ENCODE data around the gene PYGM. TPM values are rescaled to one million over a fixed set of nuclear protein-coding genes. Genes with fewer than 3 reads are reported as not detected.
"Not testable (repeated sequence)": the region's sequence is repeated elsewhere in the genome, so short reads cannot be mapped to it uniquely, and the experiment has no call there.

The PYGM gene
- total RNA-seq, 1 experiment from 2014 or later: 8.0 TPM

- H3K4me3 ChIP-seq: no peak overlapping the region
- no peak for DNase-seq
- H3K27me3 ChIP-seq: peaks cover 2% of the 10 kb centered on the region; the same call in 1 of the 2 replicates
- no peaks in the 10 kb centered on the region for H3K4me1 ChIP-seq
- H3K27ac ChIP-seq: no peak overlapping the region
- no peaks in the 10 kb centered on the region for H3K9me3 ChIP-seq (replicated peaks)
- H3K36me3 ChIP-seq: no peaks in the 10 kb centered on the region
These were observed 56.7 kb downstream of the PYGM start for GRCh38 chr11:64703048-64703447.

- H3K27ac ChIP-seq; H3K9me3 ChIP-seq (replicated peaks); H3K27me3 ChIP-seq; DNase-seq; H3K4me1 ChIP-seq; H3K36me3 ChIP-seq; H3K4me3 ChIP-seq: not testable (repeated sequence)
These were observed 57.8 kb downstream of the PYGM start for GRCh38 chr11:64701956-64702355.

GRCh38 chr11:64698427-64698826, 61.3 kb downstream of the PYGM start:
- Histone ChIP-seq H3K27me3 (peaks cover 3% of the 10 kb centered on the region; the same call in 1 of the 2 replicates), H3K4me1 (peaks cover 10% of the 10 kb centered on the region), H3K4me3 (no peak overlapping the region), H3K36me3 (no peaks in the 10 kb centered on the region), H3K9me3 (replicated peaks) (no peaks in the 10 kb centered on the region), H3K27ac (no peak overlapping the region)
- no peak for DNase-seq

GRCh38 chr11:64697663-64698375, 62.0 kb downstream of the PYGM start:
- Histone ChIP-seq H3K27ac (no peak overlapping the region), H3K36me3 (no peaks in the 10 kb centered on the region), H3K4me1 (peaks cover 10% of the 10 kb centered on the region), H3K4me3 (no peak overlapping the region), H3K9me3 (replicated peaks) (no peaks in the 10 kb centered on the region), H3K27me3 (peaks cover 3% of the 10 kb centered on the region; the same call in 1 of the 2 replicates)
- no peak for DNase-seq

Other genes starting within 250 kb of the PYGM start
- not detected in 2 replicates for gene SLC22A11, start 204.0 kb downstream of the PYGM start, total RNA-seq (2014; rRNA removed; shearing (Covaris generic))
- not detected in 2 replicates for gene SLC22A12, start 168.8 kb downstream of the PYGM start, total RNA-seq (2014; rRNA removed; shearing (Covaris generic))
- 0.08 and 0.51 TPM in 2 replicates for gene NRXN2, start 36.8 kb downstream of the PYGM start, total RNA-seq (2014; rRNA removed; shearing (Covaris generic))
- 0.42 and 0.46 TPM in 2 replicates for gene RASGRP2, start 15.8 kb downstream of the PYGM start, total RNA-seq (2014; rRNA removed; shearing (Covaris generic))
- gene SF1, start 18.6 kb upstream of the PYGM start, total RNA-seq (2014; rRNA removed; shearing (Covaris generic)): 113 and 117 TPM in 2 replicates
- gene MAP4K2, start 43.2 kb upstream of the PYGM start, total RNA-seq (2014; rRNA removed; shearing (Covaris generic)): 8.9 and 9.6 TPM in 2 replicates
- 25.9 and 26.3 TPM in 2 replicates for gene MEN1, start 50.6 kb upstream of the PYGM start, total RNA-seq (2014; rRNA removed; shearing (Covaris generic))
- gene CDC42BPG, start 84.7 kb upstream of the PYGM start, total RNA-seq (2014; rRNA removed; shearing (Covaris generic)): 0.03 and 0.10 TPM in 2 replicates
- 43.4 and 45.0 TPM in 2 replicates for gene EHD1, start 118.6 kb upstream of the PYGM start, total RNA-seq (2014; rRNA removed; shearing (Covaris generic))
- 6.2 and 7.4 TPM in 2 replicates for gene ATG2A, start 157.2 kb upstream of the PYGM start, total RNA-seq (2014; rRNA removed; shearing (Covaris generic))
- gene PPP2R5B, start 164.7 kb upstream of the PYGM start, total RNA-seq (2014; rRNA removed; shearing (Covaris generic)): 4.7 and 6.4 TPM in 2 replicates
- gene GPHA2, start 175.9 kb upstream of the PYGM start, total RNA-seq (2014; rRNA removed; shearing (Covaris generic)): not detected in 2 replicates
- gene MAJIN, start 212.1 kb upstream of the PYGM start, total RNA-seq (2014; rRNA removed; shearing (Covaris generic)): not detected in 2 replicates
- gene BATF2, start 237.0 kb upstream of the PYGM start, total RNA-seq (2014; rRNA removed; shearing (Covaris generic)): 0.43 and 0.51 TPM in 2 replicates